HepG2 (cell line): Measurements from ENCODE around the gene MYCBPAP.

Experiments used
- CBX1 ChIP-seq: IDR thresholded peaks from one replicate; pipeline ENCODE4 v1.6.1; 2016; ENCODE audit warnings: antibody characterized with exemption, low read depth
- HMG20B ChIP-seq: conservative IDR thresholded peaks from 2 replicates; pipeline ENCODE4 v1.6.1; 2016; ENCODE audit warnings: missing genetic modification reagents, missing compliant biosample characterization
- MAFG ChIP-seq: sonication (generic); formaldehyde crosslinking; IDR thresholded peaks from 2 replicates; pipeline ENCODE4 v1.5.1; 2020; ENCODE audit warnings: mild to moderate bottlenecking, missing genetic modification reagents
- RXRA ChIP-seq: sonication (generic); formaldehyde crosslinking; IDR thresholded peaks from 2 replicates; pipeline ENCODE4 v1.5.1; 2020; ENCODE audit warnings: missing genetic modification reagents
- XRCC5 ChIP-seq: fragments of 200-400 bp; formaldehyde crosslinking; optimal IDR thresholded peaks from 2 replicates; pipeline ENCODE3; 2017; ENCODE audit warnings: mild to moderate bottlenecking, low read length
- TF ChIP-seq, protein P1 (sequence below): sonication (generic); formaldehyde crosslinking; IDR thresholded peaks from 2 replicates; pipeline ENCODE4 v1.4.0; 2020; ENCODE audit warnings: missing genetic modification reagents, borderline replicate concordance

GRCh38 chr17:50522766-50523165 is 14.5 kb downstream of the MYCBPAP start:
- TF ChIP-seq RXRA (CRISPR knock-in tag), result no peak
- TF ChIP-seq, protein P1, sequence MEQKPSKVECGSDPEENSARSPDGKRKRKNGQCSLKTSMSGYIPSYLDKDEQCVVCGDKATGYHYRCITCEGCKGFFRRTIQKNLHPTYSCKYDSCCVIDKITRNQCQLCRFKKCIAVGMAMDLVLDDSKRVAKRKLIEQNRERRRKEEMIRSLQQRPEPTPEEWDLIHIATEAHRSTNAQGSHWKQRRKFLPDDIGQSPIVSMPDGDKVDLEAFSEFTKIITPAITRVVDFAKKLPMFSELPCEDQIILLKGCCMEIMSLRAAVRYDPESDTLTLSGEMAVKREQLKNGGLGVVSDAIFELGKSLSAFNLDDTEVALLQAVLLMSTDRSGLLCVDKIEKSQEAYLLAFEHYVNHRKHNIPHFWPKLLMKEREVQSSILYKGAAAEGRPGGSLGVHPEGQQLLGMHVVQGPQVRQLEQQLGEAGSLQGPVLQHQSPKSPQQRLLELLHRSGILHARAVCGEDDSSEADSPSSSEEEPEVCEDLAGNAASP (CRISPR knock-in tag), result no peak
- no peak for TF ChIP-seq CBX1
- TF ChIP-seq XRCC5, result no peak
- TF ChIP-seq MAFG, result no peak
- no peak for TF ChIP-seq HMG20B (CRISPR knock-in tag)
